H1 (cell line): ENCODE results near the gene ZC3H7B. TPM values are rescaled to one million over a fixed set of nuclear protein-coding genes. Genes with fewer than 3 reads are reported as not detected.

Experiments used
- CTCF ChIA-PET: fragments of 300-600 bp; sonication (Branson Sonifier 250); formaldehyde crosslinking; loops from one replicate; lab custom pipeline; 2021; ENCODE audit not compliant: partially characterized antibody; lab: Charles Lee
- POLR2A ChIA-PET: fragments of 300-600 bp; sonication (Branson Sonifier 250); formaldehyde crosslinking; loops from one replicate; lab custom pipeline; 2021; ENCODE audit warnings: inconsistent platforms; ENCODE audit not compliant: partially characterized antibody; lab: Charles Lee
- DNase-seq, 2 experiments: peaks; one replicate each; pipeline versions ENCODE4 v3.0.0 to v3.0.0-alpha.2; 2010 to 2022; ENCODE audit warnings: low spot score in 2 of 2, low read depth in 1 of 2, mixed read lengths in 1 of 2
- FAIRE-seq: peaks from 2 replicates; lab custom pipeline; 2011; peaks lifted over from hg19 to GRCh38; lab: Jason Lieb, UNC
- H2AFZ ChIP-seq: 2 replicates; pipeline ENCODE4 v1.8.1; 2012; ENCODE audit warnings: low read length, inconsistent platforms
- H2AK5ac ChIP-seq: 2 replicates; pipeline ENCODE4 v1.6.1; 2013; ENCODE audit warnings: low read depth, low read length
- H2BK120ac ChIP-seq: replicated peaks from 2 replicates; pipeline ENCODE3; 2013; ENCODE audit warnings: low read depth, low read length, inconsistent platforms
- H2BK12ac ChIP-seq: 2 replicates; pipeline ENCODE4 v1.6.1; 2013; ENCODE audit warnings: low read depth, low read length
- H2BK15ac ChIP-seq: 2 replicates; pipeline ENCODE4 v1.6.1; 2013; ENCODE audit warnings: low read length
- H2BK20ac ChIP-seq: 2 replicates; pipeline ENCODE4 v1.6.1; 2013; ENCODE audit warnings: low read length
- H2BK5ac ChIP-seq: 2 replicates; pipeline ENCODE4 v1.6.1; 2013; ENCODE audit warnings: low read depth, low read length
- H3K14ac ChIP-seq: 2 replicates; pipeline ENCODE4 v1.6.1; 2013; ENCODE audit warnings: inconsistent platforms; ENCODE audit not compliant: insufficient read length
- H3K18ac ChIP-seq: 2 replicates; pipeline ENCODE4 v1.6.1; 2013; ENCODE audit warnings: low read length; ENCODE audit errors: extremely low read depth
- H3K23ac ChIP-seq: 2 replicates; pipeline ENCODE4 v1.6.1; 2013; ENCODE audit warnings: inconsistent platforms; ENCODE audit not compliant: insufficient read length
- H3K23me2 ChIP-seq: 2 replicates; pipeline ENCODE4 v1.6.1; 2013; ENCODE audit warnings: low read depth, low read length
- H3K27ac ChIP-seq: 2 replicates; pipeline ENCODE4 v1.6.1; 2011; ENCODE audit warnings: low read depth, low read length, inconsistent platforms
- H3K27me3 ChIP-seq, 4 experiments: replicated peaks in 1 of 4; 1 replicate in 1 of 4; 2 replicates in 3 of 4; pipeline versions ENCODE4 v1.6.1 to v1.8.1; 2011 to 2013; ENCODE audit warnings: low read length in 3 of 4, mild to moderate bottlenecking in 3 of 4, inconsistent platforms in 2 of 4, mixed read lengths in 2 of 4, moderate library complexity in 1 of 4; ENCODE audit not compliant: control insufficient read depth in 3 of 4, insufficient read depth in 3 of 4; ENCODE audit errors: extremely low read depth in 1 of 4
- H3K36me3 ChIP-seq, 4 experiments: 2 replicates each; pipeline versions ENCODE4 v1.6.1 to v1.8.1; 2011 to 2013; ENCODE audit warnings: mild to moderate bottlenecking in 4 of 4, low read length in 3 of 4, moderate library complexity in 2 of 4, control low read depth in 1 of 4, inconsistent platforms in 1 of 4; ENCODE audit not compliant: insufficient read depth in 4 of 4, control insufficient read depth in 2 of 4
- H3K4ac ChIP-seq: replicated peaks from 2 replicates; pipeline ENCODE3; 2013; ENCODE audit warnings: low read length, low read depth, mixed read lengths, inconsistent platforms; ENCODE audit not compliant: insufficient read length
- H3K4me1 ChIP-seq, 4 experiments: replicated peaks in 1 of 4; 1 replicate in 1 of 4; 2 replicates in 3 of 4; pipeline versions ENCODE4 v1.6.1 to v1.8.1; 2011 to 2013; ENCODE audit warnings: low read length in 3 of 4, inconsistent platforms in 2 of 4, mixed read lengths in 1 of 4; ENCODE audit not compliant: insufficient read depth in 4 of 4, control insufficient read depth in 3 of 4
- H3K4me2 ChIP-seq, 2 experiments: 2 replicates each; pipeline versions ENCODE4 v1.6.1 to v1.8.1; 2011 to 2013; ENCODE audit warnings: low read depth in 2 of 2, low read length in 2 of 2, control low read depth in 1 of 2, inconsistent platforms in 1 of 2, mild to moderate bottlenecking in 1 of 2; ENCODE audit not compliant: insufficient read depth in 1 of 2
- H3K4me3 ChIP-seq, 4 experiments: fragments of 200-600, 300-600 bp in 1 of 4; sonication (generic), shearing (Covaris generic), sonication (Bioruptor Twin) in 1 of 4; 2 replicates each; pipeline versions ENCODE4 v1.5.1 to v1.8.1; 2011 to 2016; ENCODE audit warnings: low read length in 4 of 4, low read depth in 3 of 4, control low read depth in 2 of 4, inconsistent platforms in 2 of 4, mild to moderate bottlenecking in 2 of 4, mixed read lengths in 1 of 4, moderate library complexity in 1 of 4; ENCODE audit not compliant: insufficient read depth in 2 of 4; ENCODE audit errors: extremely low read depth in 1 of 4
- H3K56ac ChIP-seq: replicated peaks from 2 replicates; pipeline ENCODE3; 2013; ENCODE audit warnings: low read depth, mild to moderate bottlenecking, mixed read lengths, low read length, inconsistent platforms; ENCODE audit not compliant: insufficient read length
- H3K79me1 ChIP-seq: 2 replicates; pipeline ENCODE4 v1.6.1; 2013; ENCODE audit warnings: low read depth, low read length, control low read depth
- H3K79me2 ChIP-seq, 2 experiments: 2 replicates each; pipeline versions ENCODE4 v1.6.1 to v1.8.1; 2012 to 2013; ENCODE audit warnings: low read length in 2 of 2, mild to moderate bottlenecking in 2 of 2, inconsistent platforms in 1 of 2; ENCODE audit not compliant: insufficient read depth in 2 of 2, control insufficient read depth in 1 of 2
- H3K9ac ChIP-seq, 4 experiments: replicated peaks in 1 of 4; 1 replicate in 1 of 4; 2 replicates in 3 of 4; pipeline versions ENCODE4 v1.6.1 to v1.8.1; 2011 to 2013; ENCODE audit warnings: low read depth in 3 of 4, low read length in 3 of 4, control low read depth in 2 of 4, mild to moderate bottlenecking in 2 of 4, moderate library complexity in 2 of 4, inconsistent platforms in 1 of 4; ENCODE audit errors: extremely low read depth in 1 of 4
- H3K9me3 ChIP-seq, 2 experiments: 2 replicates each; pipeline versions ENCODE4 v1.6.1 to v1.8.1; 2012 to 2013; ENCODE audit warnings: mild to moderate bottlenecking in 2 of 2, moderate library complexity in 2 of 2, control low read depth in 1 of 2, inconsistent platforms in 1 of 2, low read depth in 1 of 2, low read length in 1 of 2, mixed read lengths in 1 of 2; ENCODE audit not compliant: insufficient read depth in 2 of 2
- H4K20me1 ChIP-seq, 2 experiments: replicated peaks in 1 of 2; 2 replicates each; pipeline versions ENCODE3 to v1.8.1; 2011 to 2013; ENCODE audit warnings: inconsistent platforms in 2 of 2, low read length in 2 of 2, mild to moderate bottlenecking in 1 of 2; ENCODE audit not compliant: insufficient read depth in 2 of 2, control insufficient read depth in 1 of 2
- H4K5ac ChIP-seq: 2 replicates; pipeline ENCODE4 v1.6.1; 2013; ENCODE audit warnings: low read length, low read depth, mixed read lengths, inconsistent platforms; ENCODE audit not compliant: insufficient read length
- H4K8ac ChIP-seq: 2 replicates; pipeline ENCODE4 v1.8.0; 2013; ENCODE audit warnings: mild to moderate bottlenecking, moderate library complexity, low read length, inconsistent platforms; ENCODE audit not compliant: insufficient read depth; ENCODE audit errors: extremely low read depth
- H4K91ac ChIP-seq: replicated peaks from 2 replicates; pipeline ENCODE3; 2013; ENCODE audit warnings: low read length, mixed read lengths, inconsistent platforms; ENCODE audit not compliant: insufficient read length
- CTBP2 ChIP-seq: IDR thresholded peaks from 2 replicates; pipeline ENCODE4 v1.7.0; 2011; ENCODE audit warnings: borderline replicate concordance, mild to moderate bottlenecking, moderate library complexity, mixed read lengths, low read length; ENCODE audit not compliant: insufficient read depth, insufficient read length
- EGR1 ChIP-seq: IDR thresholded peaks from 2 replicates; pipeline ENCODE4 v1.6.1; 2011; ENCODE audit warnings: low read depth, low read length, borderline replicate concordance
- EP300 ChIP-seq, 2 experiments: IDR thresholded peaks; 1 replicate in 1 of 2; 2 replicates in 1 of 2; pipeline ENCODE4 v1.6.1; 2011 to 2012; ENCODE audit warnings: low read depth in 2 of 2, low read length in 2 of 2, mild to moderate bottlenecking in 2 of 2, borderline replicate concordance in 1 of 2, inconsistent platforms in 1 of 2, moderate library complexity in 1 of 2
- EZH2 ChIP-seq: fragments of 200-600 bp; sonication (generic); IDR thresholded peaks from 2 replicates; pipeline ENCODE4 v1.7.1; 2012; ENCODE audit warnings: low read depth, mild to moderate bottlenecking, moderate library complexity, low read length, inconsistent platforms; ENCODE audit not compliant: severe bottlenecking
- FOSL1 ChIP-seq: IDR thresholded peaks from 2 replicates; pipeline ENCODE4 v1.6.1; 2011; ENCODE audit warnings: mild to moderate bottlenecking, low read depth, low read length, moderate library complexity; ENCODE audit not compliant: insufficient read depth
- GABPA ChIP-seq: IDR thresholded peaks from 2 replicates; pipeline ENCODE4 v1.6.1; 2011; ENCODE audit warnings: mild to moderate bottlenecking, low read length, moderate library complexity, borderline replicate concordance; ENCODE audit not compliant: insufficient read depth
- MAFK ChIP-seq: IDR thresholded peaks from 2 replicates; pipeline ENCODE4 v1.6.1; 2012; ENCODE audit warnings: low read depth, mild to moderate bottlenecking, improper control_type of control experiment, low read length
- NANOG ChIP-seq: IDR thresholded peaks from 2 replicates; pipeline ENCODE4 v1.6.1; 2011; ENCODE audit warnings: low read length, low read depth, mild to moderate bottlenecking, inconsistent platforms; ENCODE audit not compliant: insufficient read depth, poor library complexity, severe bottlenecking
- PHF8 ChIP-seq: fragments of 200-600 bp; sonication (generic); conservative IDR thresholded peaks from 2 replicates; pipeline ENCODE4 v1.7.1; 2012; ENCODE audit warnings: low read depth, mild to moderate bottlenecking, inconsistent platforms, low read length, moderate library complexity
- POLR2AphosphoS5 ChIP-seq: IDR thresholded peaks from 2 replicates; pipeline ENCODE4 v1.6.1; 2011; ENCODE audit warnings: low read depth, low read length
- SUZ12 ChIP-seq: fragments of 200-600 bp; sonication (generic); IDR thresholded peaks from 2 replicates; pipeline ENCODE4 v1.6.1; 2012; ENCODE audit warnings: mild to moderate bottlenecking, inconsistent platforms, low read length, moderate library complexity, mixed read lengths
- WGBS, 2 experiments: shearing (Covaris generic) in 1 of 2; methylation state at CpG; one replicate each; pipeline versions ENCODE4 v1.1.6 to v1.1.7; 2013 to 2015; ENCODE audit warnings: low lambda C conversion rate in 2 of 2, mixed read lengths in 2 of 2, inconsistent platforms in 1 of 2, low coverage in 1 of 2, missing lambda C conversion rate in 1 of 2; ENCODE audit not compliant: insufficient replicate concordance in 2 of 2, insufficient coverage in 1 of 2, insufficient read length in 1 of 2; ENCODE audit errors: extremely low coverage in 1 of 2, missing lambda C conversion rate in 1 of 2; 5-methylcytosine and 5-hydroxymethylcytosine counted together
- polyA plus RNA-seq, 7 experiments: library from polyadenylated mRNA; depleted of rRNA in 3 of 7; stranded (reverse) in 5 of 7; unstranded in 2 of 7; fragments of >200 nt in 5 of 7; fragments of 200-250 nt in 2 of 7; gene quantifications; 1 replicate in 5 of 7; 2 replicates in 1 of 7; 4 replicates in 1 of 7; pipeline versions ENCODE4 v1.2.1 to v1.2.3, GENCODE V29; 2011 to 2013; ENCODE audit warnings: missing spikeins in 2 of 7, mixed read lengths in 2 of 7
- total RNA-seq: library from RNA; stranded (reverse); fragmentation: NEBNext Ultra II Directional; extraction: Animal tissue kit (Norgen Biotek cat#: 25700); gene quantifications from 2 replicates; pipeline ENCODE4 v1.2.1, GENCODE V29; 2021

ZC3H7B gene
- total and polyA plus RNA-seq, 2 of the 8 experiments (the other 6 are each of a cell fraction or from before 2014, with no cell fraction given), result 35.5 to 78.6 TPM

DNA sequence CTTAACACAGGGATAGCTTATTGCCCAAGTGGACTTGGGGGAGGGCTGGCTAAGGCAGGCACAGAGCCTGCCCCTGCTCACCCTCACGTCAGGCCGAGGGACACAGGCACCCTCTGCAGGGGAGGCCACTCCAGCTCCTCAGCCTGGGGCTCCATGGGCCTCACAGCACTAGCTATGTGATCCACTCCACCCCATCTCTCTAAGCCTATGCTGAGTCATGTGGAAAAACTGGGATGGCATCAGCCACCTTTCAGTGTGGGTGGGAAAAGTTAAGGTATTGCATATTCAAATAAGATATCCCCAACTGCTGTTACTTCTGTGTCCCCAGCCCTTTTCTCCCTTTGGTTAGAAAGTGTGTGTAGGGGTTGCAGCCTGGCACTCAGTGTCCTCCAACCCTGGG, 37.6 kb upstream of the ZC3H7B start:
- no peaks in the 10 kb centered on the region; a peak in 1 of 4 replicates for H3K79me2 ChIP-seq
- POLR2A ChIA-PET, result interaction anchor here (1.5 to 3.9 kb wide), 4 partner anchors 12 to 18 kb away, joined by 8 to 26 read pairs (median 11); no protein-coding TSS in a partner anchor
- TF ChIP-seq FOSL1 (no peak), CTBP2 (no peak), SUZ12 (no peak), EP300 (IDR thresholded peaks at IDR 0.05; ENCODE audit: borderline replicate concordance in 1 of 2, low read depth in 2 of 2, low read length in 2 of 2) (no peak), EGR1 (no peak), MAFK (no peak), EZH2 (no peak), POLR2AphosphoS5 (no peak), NANOG (no peak), GABPA (no peak), PHF8 (no peak)

More for the DNA sequence above, 37.6 kb upstream of the ZC3H7B start:
- H2AK5ac ChIP-seq, result no peak overlapping the region
- H3K9ac ChIP-seq, result no peak overlapping the region
- H3K4ac ChIP-seq, result no peak overlapping the region
- 92% methylated on average over 2 of the region's 2 CpGs; no CpG with 5 or more reads in 1 of the 2 experiments for WGBS, 2 experiments
- no peak overlapping the region; the same call in 1 of the 2 replicates for H2BK5ac ChIP-seq
- H2BK20ac ChIP-seq, result no peak overlapping the region
- no peaks in the 10 kb centered on the region for H3K23me2 ChIP-seq
- CTCF ChIA-PET, result interaction anchor here (1.4 to 1.6 kb wide), 2 partner anchors 18 to 102 kb away, joined by 3 to 7 read pairs; no protein-coding TSS in a partner anchor
- no peak overlapping the region for H4K5ac ChIP-seq
- no peaks in the 10 kb centered on the region for H3K27me3 ChIP-seq
- no peak overlapping the region for H3K18ac ChIP-seq
- H3K9me3 ChIP-seq, result no peaks in the 10 kb centered on the region
- H4K91ac ChIP-seq, result no peak overlapping the region
- no peak overlapping the region for H3K27ac ChIP-seq
- H4K8ac ChIP-seq, result no peak overlapping the region
- no peak overlapping the region for H3K4me2 ChIP-seq
- DNase-seq (no peak), FAIRE-seq (no peak)
- no peak overlapping the region for H3K23ac ChIP-seq
- no peak overlapping the region for H3K14ac ChIP-seq
- peaks cover 59 to 90% (median 80%) of the 10 kb centered on the region in 4 experiments for H3K36me3 ChIP-seq
- peaks cover 13% of the 10 kb centered on the region for H3K79me1 ChIP-seq
- no peak overlapping the region for H2BK12ac ChIP-seq
- H2BK15ac ChIP-seq, result no peak overlapping the region
- no peak overlapping the region for H2BK120ac ChIP-seq
- no peaks in the 10 kb centered on the region for H3K4me1 ChIP-seq
- H2AFZ ChIP-seq, result no peak overlapping the region
- H3K56ac ChIP-seq, result no peak overlapping the region
- H4K20me1 ChIP-seq, result peaks cover 15 to 26% of the 10 kb centered on the region in 2 experiments
- H3K4me3 ChIP-seq, result no peak overlapping the region
